ENCODE results near the gene DTWD1.

DNA sequence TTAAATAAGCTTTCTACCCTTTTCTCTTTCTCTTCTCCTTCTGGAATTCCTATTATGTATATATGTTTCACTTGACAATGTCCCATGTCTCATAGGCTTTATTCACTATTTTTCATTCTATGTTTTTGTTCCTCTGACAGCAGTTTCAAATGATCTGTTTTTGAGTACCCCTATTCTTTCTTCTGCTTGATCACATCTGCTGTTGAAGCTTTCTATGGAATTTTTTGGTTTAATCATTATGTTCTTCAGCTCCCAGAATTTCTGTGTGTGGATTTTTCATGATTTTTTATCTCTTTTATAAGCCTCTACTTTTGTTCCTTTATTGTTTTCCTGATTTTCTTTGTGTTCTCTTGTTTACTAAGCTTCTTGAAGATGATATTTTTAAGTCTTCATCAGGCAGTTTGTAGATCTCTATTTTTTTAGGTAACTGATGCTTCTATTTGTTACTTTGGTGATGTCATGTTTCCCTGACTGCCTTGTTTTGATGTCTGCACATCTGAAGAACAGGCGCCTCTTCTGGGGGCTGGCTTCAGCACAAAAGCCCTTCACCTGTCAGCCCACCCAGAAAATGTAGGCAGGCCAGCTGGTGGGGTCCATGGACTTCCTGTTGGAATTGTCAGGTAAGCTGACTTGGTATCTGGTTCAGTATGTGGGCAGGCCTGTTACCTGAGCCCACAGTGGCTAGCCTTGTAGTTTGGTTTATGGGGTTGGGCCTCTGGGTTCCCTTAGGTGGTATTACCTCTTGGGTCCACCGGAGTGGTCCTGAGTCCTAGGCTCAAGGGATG lies 16.0 kb upstream of the DTWD1 start:
- no peak for TF ChIP-seq EZH2 (IDR thresholded peaks at IDR 0.05; ENCODE audit: low read depth)
- TF ChIP-seq, protein P1, sequence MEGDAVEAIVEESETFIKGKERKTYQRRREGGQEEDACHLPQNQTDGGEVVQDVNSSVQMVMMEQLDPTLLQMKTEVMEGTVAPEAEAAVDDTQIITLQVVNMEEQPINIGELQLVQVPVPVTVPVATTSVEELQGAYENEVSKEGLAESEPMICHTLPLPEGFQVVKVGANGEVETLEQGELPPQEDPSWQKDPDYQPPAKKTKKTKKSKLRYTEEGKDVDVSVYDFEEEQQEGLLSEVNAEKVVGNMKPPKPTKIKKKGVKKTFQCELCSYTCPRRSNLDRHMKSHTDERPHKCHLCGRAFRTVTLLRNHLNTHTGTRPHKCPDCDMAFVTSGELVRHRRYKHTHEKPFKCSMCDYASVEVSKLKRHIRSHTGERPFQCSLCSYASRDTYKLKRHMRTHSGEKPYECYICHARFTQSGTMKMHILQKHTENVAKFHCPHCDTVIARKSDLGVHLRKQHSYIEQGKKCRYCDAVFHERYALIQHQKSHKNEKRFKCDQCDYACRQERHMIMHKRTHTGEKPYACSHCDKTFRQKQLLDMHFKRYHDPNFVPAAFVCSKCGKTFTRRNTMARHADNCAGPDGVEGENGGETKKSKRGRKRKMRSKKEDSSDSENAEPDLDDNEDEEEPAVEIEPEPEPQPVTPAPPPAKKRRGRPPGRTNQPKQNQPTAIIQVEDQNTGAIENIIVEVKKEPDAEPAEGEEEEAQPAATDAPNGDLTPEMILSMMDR (conservative IDR thresholded peaks at IDR 0.05) = no peak
